Keratinocyte (primary cell): ENCODE measurements around the gene PRLR. TPM values are rescaled to one million over a fixed set of nuclear protein-coding genes. Genes with fewer than 3 reads are reported as not detected.

ENCODE experiments used
- DNase-seq: peaks from one replicate; pipeline ENCODE4 v3.0.0-alpha.2; 2011; ENCODE audit warnings: low read depth, missing footprints, low spot score
- FAIRE-seq: peaks from 2 replicates; lab custom pipeline; 2011; peaks lifted over from hg19 to GRCh38; lab: Jason Lieb, UNC
- H2AFZ ChIP-seq: 2 replicates; pipeline ENCODE4 v1.6.0; 2012; ENCODE audit warnings: low read length, control low read depth, inconsistent platforms; ENCODE audit not compliant: control insufficient read depth
- H3K27ac ChIP-seq: 2 replicates; pipeline ENCODE4 v1.5.1; 2011; ENCODE audit warnings: low read length; ENCODE audit not compliant: control insufficient read depth, insufficient read depth
- H3K27me3 ChIP-seq: 3 replicates; pipeline ENCODE4 v1.6.0; 2011; ENCODE audit warnings: low read length; ENCODE audit not compliant: control insufficient read depth, insufficient read depth; ENCODE audit errors: extremely low read depth
- H3K36me3 ChIP-seq, 2 experiments: 2 replicates in 1 of 2; 3 replicates in 1 of 2; pipeline ENCODE4 v1.5.1; 2011; ENCODE audit warnings: low read length in 2 of 2, mild to moderate bottlenecking in 1 of 2; ENCODE audit not compliant: control insufficient read depth in 2 of 2, insufficient read depth in 2 of 2; ENCODE audit errors: extremely low read depth in 1 of 2
- H3K4me1 ChIP-seq: 3 replicates; pipeline ENCODE4 v1.5.1; 2011; ENCODE audit warnings: low read length; ENCODE audit not compliant: control insufficient read depth, insufficient read depth; ENCODE audit errors: extremely low read depth
- H3K4me2 ChIP-seq: 3 replicates; pipeline ENCODE4 v1.6.0; 2011; ENCODE audit warnings: low read depth, low read length; ENCODE audit not compliant: control insufficient read depth, insufficient read depth; ENCODE audit errors: extremely low read depth
- H3K4me3 ChIP-seq, 3 experiments: fragments of 200-600 bp in 1 of 3; sonication (generic) in 1 of 3; 2 replicates in 2 of 3; 3 replicates in 1 of 3; pipeline ENCODE4 v1.5.1; 2011 to 2016; ENCODE audit warnings: low read length in 3 of 3, mild to moderate bottlenecking in 3 of 3, control low read depth in 2 of 3, inconsistent platforms in 1 of 3, low read depth in 1 of 3, mixed read lengths in 1 of 3, mixed run types in 1 of 3, moderate library complexity in 1 of 3; ENCODE audit not compliant: control insufficient read depth in 2 of 3, insufficient read depth in 2 of 3; ENCODE audit errors: extremely low read depth in 1 of 3
- H3K79me2 ChIP-seq: 2 replicates; pipeline ENCODE4 v1.6.0; 2012; ENCODE audit warnings: low read length; ENCODE audit not compliant: control insufficient read depth, insufficient read depth
- H3K9ac ChIP-seq: 3 replicates; pipeline ENCODE4 v1.6.0; 2011; ENCODE audit warnings: low read length; ENCODE audit not compliant: control insufficient read depth, insufficient read depth; ENCODE audit errors: extremely low read depth
- H3K9me1 ChIP-seq: 3 replicates; pipeline ENCODE4 v1.6.0; 2011; ENCODE audit warnings: low read length; ENCODE audit not compliant: control insufficient read depth, insufficient read depth; ENCODE audit errors: extremely low read depth
- H3K9me3 ChIP-seq: 2 replicates; pipeline ENCODE4 v1.5.1; 2012; ENCODE audit warnings: low read depth, low read length; ENCODE audit not compliant: control insufficient read depth
- H4K20me1 ChIP-seq: 3 replicates; pipeline ENCODE4 v1.6.0; 2011; ENCODE audit warnings: low read length; ENCODE audit not compliant: control insufficient read depth, insufficient read depth; ENCODE audit errors: extremely low read depth
- CTCF ChIP-seq, 3 experiments: IDR thresholded peaks in 1 of 3; conservative IDR thresholded peaks in 1 of 3; optimal IDR thresholded peaks in 1 of 3; 2 replicates in 2 of 3; 3 replicates in 1 of 3; pipeline versions ENCODE3 to v1.5.1; 2011; ENCODE audit warnings: low read length in 3 of 3, mild to moderate bottlenecking in 3 of 3, moderate library complexity in 2 of 3, control low read depth in 1 of 3, inconsistent platforms in 1 of 3; ENCODE audit not compliant: insufficient read depth in 2 of 3; ENCODE audit errors: extremely low read depth in 1 of 3
- EZH2 ChIP-seq: IDR thresholded peaks from one replicate; pipeline ENCODE4 v1.6.1; 2012; ENCODE audit warnings: inconsistent platforms, mild to moderate bottlenecking, low read length, moderate library complexity
- dilution Hi-C: fragments of 300-500 bp; cut with MboI; formaldehyde crosslinking; loops from one replicate; pipeline ENCODE4 v1.7.0; 2020; ENCODE audit warnings: low sequenced_read_pairs; ENCODE audit not compliant: extremely low pct_ligation_motif_present
- polyA plus RNA-seq, 5 experiments: library from polyadenylated mRNA; depleted of rRNA in 3 of 5; stranded (reverse) in 3 of 5; stranded (forward) in 1 of 5; unstranded in 1 of 5; fragments of >200 nt; gene quantifications; 1 replicate in 1 of 5; 2 replicates in 3 of 5; 3 replicates in 1 of 5; pipeline versions ENCODE4 v1.2.1 to v1.2.3, GENCODE V29; 2011 to 2012; ENCODE audit warnings: missing spikeins in 2 of 5, low read depth in 1 of 5, low replicate concordance in 1 of 5

The PRLR gene
- polyA plus RNA-seq, 1 donor (not counting 4 experiments of a cell fraction or from before 2014, with no cell fraction given) = 0.04 TPM

GRCh38 chr5:35045280-35045679 is 185.0 kb downstream of the PRLR start:
- no peak for FAIRE-seq
- TF ChIP-seq EZH2 = no peak
- TF ChIP-seq CTCF (optimal IDR thresholded peaks at IDR 0.05 in 1 of 3, IDR thresholded peaks at IDR 0.05 in 1 of 3, conservative IDR thresholded peaks at IDR 0.05 in 1 of 3; ENCODE audit: extremely low read depth in 1 of 3, insufficient read depth in 2 of 3, low read length in 3 of 3) = no peak
- no peak overlapping the region for H3K27ac ChIP-seq
- no peaks in the 10 kb centered on the region for H3K36me3 ChIP-seq
- no peaks in the 10 kb centered on the region for H3K4me1 ChIP-seq
- dilution Hi-C loops = no loop called here
- H3K9me3 ChIP-seq = no peaks in the 10 kb centered on the region
- H3K9ac ChIP-seq = no peak overlapping the region
- H3K27me3 ChIP-seq = no peaks in the 10 kb centered on the region
- no peaks in the 10 kb centered on the region for H4K20me1 ChIP-seq
- H3K4me2 ChIP-seq = no peak overlapping the region
- H3K79me2 ChIP-seq = no peaks in the 10 kb centered on the region
- no peak overlapping the region for H2AFZ ChIP-seq
- no peak overlapping the region for H3K4me3 ChIP-seq
- no peaks in the 10 kb centered on the region for H3K9me1 ChIP-seq
- no peak for DNase-seq

GRCh38 chr5:35044649-35045048 is 185.6 kb downstream of the PRLR start:
- FAIRE-seq = no peak
- no peak overlapping the region for H3K4me2 ChIP-seq
- no peak overlapping the region for H3K27ac ChIP-seq
- no peaks in the 10 kb centered on the region for H3K9me3 ChIP-seq
- no peak overlapping the region for H3K9ac ChIP-seq
- no peak overlapping the region for H3K4me3 ChIP-seq
- dilution Hi-C loops = no loop called here
- DNase-seq = no peak
- no peaks in the 10 kb centered on the region for H4K20me1 ChIP-seq
- TF ChIP-seq CTCF (optimal IDR thresholded peaks at IDR 0.05 in 1 of 3, IDR thresholded peaks at IDR 0.05 in 1 of 3, conservative IDR thresholded peaks at IDR 0.05 in 1 of 3; ENCODE audit: extremely low read depth in 1 of 3, insufficient read depth in 2 of 3, low read length in 3 of 3) = no peak
- TF ChIP-seq EZH2 = no peak
- H3K79me2 ChIP-seq = no peaks in the 10 kb centered on the region
- no peaks in the 10 kb centered on the region for H3K9me1 ChIP-seq
- H2AFZ ChIP-seq = no peak overlapping the region
- H3K36me3 ChIP-seq = no peaks in the 10 kb centered on the region
- no peaks in the 10 kb centered on the region for H3K27me3 ChIP-seq
- no peaks in the 10 kb centered on the region for H3K4me1 ChIP-seq
